SU-DHL-6 (cell line): Measurements from ENCODE around the gene DRD3.

ENCODE experiments used
- H2AFZ ChIP-seq: fragments of 200-600 bp; sonication (generic); 2 replicates; pipeline ENCODE4 v1.6.1; 2014; ENCODE audit warnings: low read depth, mild to moderate bottlenecking, moderate library complexity, mixed read lengths, antibody characterized with exemption, low read length; ENCODE audit not compliant: severe bottlenecking
- H3F3A ChIP-seq: fragments of 200-600 bp; shearing (Covaris generic); 2 replicates; pipeline ENCODE4 v1.6.0; 2016; ENCODE audit warnings: antibody characterized with exemption, mild to moderate bottlenecking; ENCODE audit not compliant: insufficient read depth
- H3K27ac ChIP-seq: fragments of 200-600 bp; sonication (generic); 2 replicates; pipeline ENCODE4 v1.5.1; 2016; ENCODE audit warnings: low read depth, mild to moderate bottlenecking, low read length, moderate library complexity, mixed read lengths
- H3K27me3 ChIP-seq: fragments of 200-600 bp; sonication (generic), shearing (Covaris generic); 2 replicates; pipeline ENCODE4 v1.6.0; 2014; ENCODE audit warnings: mild to moderate bottlenecking, low read length
- H3K36me3 ChIP-seq: fragments of 200-600 bp; sonication (generic); 2 replicates; pipeline ENCODE4 v1.6.1; 2014; ENCODE audit warnings: mild to moderate bottlenecking, low read length, mixed read lengths
- H3K4me2 ChIP-seq: fragments of 300-600, 200-600 bp; shearing (Covaris generic), sonication (generic); 2 replicates; pipeline ENCODE4 v1.6.0; 2014; ENCODE audit warnings: low read length, low read depth, mild to moderate bottlenecking; ENCODE audit not compliant: poor library complexity, severe bottlenecking
- H3K4me3 ChIP-seq: fragments of 200-600 bp; sonication (generic); 2 replicates; pipeline ENCODE4 v1.5.1; 2014; ENCODE audit warnings: antibody characterized with exemption, low read length, mild to moderate bottlenecking, mixed read lengths; ENCODE audit not compliant: insufficient read depth, poor library complexity, severe bottlenecking
- H3K79me2 ChIP-seq: fragments of 200-600 bp; sonication (generic); 2 replicates; pipeline ENCODE4 v1.6.1; 2014; ENCODE audit warnings: mild to moderate bottlenecking, low read length, moderate library complexity; ENCODE audit not compliant: insufficient read depth
- H3K9ac ChIP-seq: fragments of 200-600 bp; sonication (generic); 2 replicates; pipeline ENCODE4 v1.7.0; 2014; ENCODE audit warnings: mild to moderate bottlenecking, low read length
- H3K9me2 ChIP-seq: fragments of 200-600 bp; sonication (generic); replicated peaks from 2 replicates; pipeline ENCODE4 v1.6.1; 2014; ENCODE audit warnings: low read length; ENCODE audit not compliant: insufficient read depth
- H3K9me3 ChIP-seq: fragments of 200-600 bp; sonication (generic); 2 replicates; pipeline ENCODE4 v1.6.1; 2014; ENCODE audit warnings: low read length, mixed read lengths; ENCODE audit not compliant: insufficient read depth
- H4K20me1 ChIP-seq: fragments of 200-600 bp; sonication (generic); 2 replicates; pipeline ENCODE4 v1.6.1; 2014; ENCODE audit warnings: low read depth, mild to moderate bottlenecking, antibody characterized with exemption, low read length, moderate library complexity, mixed read lengths
- CTCF ChIP-seq: fragments of 200-600 bp; sonication (generic); IDR thresholded peaks from one replicate; pipeline ENCODE4 v1.5.1; 2017; ENCODE audit warnings: antibody characterized with exemption, mild to moderate bottlenecking, low read length, moderate library complexity; ENCODE audit not compliant: insufficient read depth, poor library complexity, severe bottlenecking
- EZH2phosphoT487 ChIP-seq: fragments of 200-600 bp; sonication (generic), shearing (Covaris generic); conservative IDR thresholded peaks from 2 replicates; pipeline ENCODE4 v1.6.1; 2018; ENCODE audit warnings: mild to moderate bottlenecking, antibody characterized with exemption, low read length, moderate library complexity, mixed read lengths

Gene DRD3

DNA sequence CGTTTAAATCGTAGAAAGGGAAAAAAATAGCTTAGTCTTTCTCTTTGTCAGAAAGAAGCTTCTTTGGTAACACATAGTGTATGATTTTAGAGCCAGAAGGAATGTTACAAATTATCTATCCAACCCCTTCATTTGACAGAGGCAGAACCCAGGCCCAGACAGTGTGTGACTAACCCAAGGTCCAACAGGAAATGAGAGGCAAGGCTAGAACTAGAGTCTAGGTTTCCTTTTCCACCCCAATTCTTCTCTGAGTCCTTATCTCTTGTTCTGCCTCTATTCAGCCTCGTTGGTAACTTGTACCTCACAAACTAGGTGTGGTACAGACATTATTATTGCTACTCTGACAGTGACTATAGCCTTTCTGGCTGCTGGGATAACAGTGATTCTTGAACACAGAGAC lies 83.1 kb downstream of the DRD3 start:
- no peak overlapping the region for H2AFZ ChIP-seq
- H3K79me2 ChIP-seq = no peaks in the 10 kb centered on the region
- H3K36me3 ChIP-seq = no peaks in the 10 kb centered on the region
- H3K27ac ChIP-seq = no peak overlapping the region
- H3K9me2 ChIP-seq = no peaks in the 10 kb centered on the region
- no peak overlapping the region for H3K4me3 ChIP-seq
- H3K9me3 ChIP-seq = no peaks in the 10 kb centered on the region
- no peak overlapping the region for H3K4me2 ChIP-seq
- H4K20me1 ChIP-seq = no peaks in the 10 kb centered on the region
- no peaks in the 10 kb centered on the region for H3F3A ChIP-seq
- no peaks in the 10 kb centered on the region for H3K27me3 ChIP-seq
- TF ChIP-seq CTCF (no peak), EZH2phosphoT487 (no peak)
- no peak overlapping the region for H3K9ac ChIP-seq

- no peaks in the 10 kb centered on the region for H4K20me1 ChIP-seq
- no peak overlapping the region for H3K9ac ChIP-seq
- H3K27me3 ChIP-seq = no peaks in the 10 kb centered on the region
- H3K36me3 ChIP-seq = no peaks in the 10 kb centered on the region
- H3K4me3 ChIP-seq = no peak overlapping the region
- H3F3A ChIP-seq = no peaks in the 10 kb centered on the region
- no peaks in the 10 kb centered on the region for H3K9me3 ChIP-seq
- no peaks in the 10 kb centered on the region for H3K79me2 ChIP-seq
- no peak overlapping the region for H3K27ac ChIP-seq
- no peak overlapping the region for H3K4me2 ChIP-seq
- H3K9me2 ChIP-seq = no peaks in the 10 kb centered on the region
- TF ChIP-seq CTCF (no peak), EZH2phosphoT487 (no peak)
- no peak overlapping the region for H2AFZ ChIP-seq
Observed at GRCh38 chr3:114093596-114093995, 85.3 kb downstream of the DRD3 start.

- no peak for TF ChIP-seq EZH2phosphoT487
- no peak for TF ChIP-seq CTCF
- H4K20me1 ChIP-seq = no peaks in the 10 kb centered on the region
- H2AFZ ChIP-seq = no peak overlapping the region
- no peak overlapping the region for H3K9ac ChIP-seq
- no peaks in the 10 kb centered on the region for H3K27me3 ChIP-seq
- no peak overlapping the region for H3K27ac ChIP-seq
- H3K36me3 ChIP-seq = peaks cover 3% of the 10 kb centered on the region; the same call in 1 of the 2 replicates
- no peaks in the 10 kb centered on the region; the same call in 1 of the 2 replicates for H3F3A ChIP-seq
- H3K4me3 ChIP-seq = no peak overlapping the region
- H3K9me2 ChIP-seq = no peaks in the 10 kb centered on the region
- no peak overlapping the region for H3K4me2 ChIP-seq
- no peaks in the 10 kb centered on the region for H3K79me2 ChIP-seq
- no peaks in the 10 kb centered on the region for H3K9me3 ChIP-seq
Observed at GRCh38 chr3:114093016-114093380, 85.9 kb downstream of the DRD3 start.
